Neural progenitor cell (in vitro differentiated cells): ENCODE results near the gene COL15A1. TPM values are rescaled to one million over a fixed set of nuclear protein-coding genes. Genes with fewer than 3 reads are reported as not detected.

Source experiments
- DNase-seq: peaks from one replicate; pipeline ENCODE4 v3.0.0-alpha.2; 2016; ENCODE audit warnings: low spot score
- H2AFZ ChIP-seq: fragments of 200-600 bp; sonication (generic); replicated peaks from 2 replicates; pipeline ENCODE4 v1.6.1; 2016; ENCODE audit warnings: antibody characterized with exemption
- H3F3A ChIP-seq: fragments of 200-600 bp; sonication (generic); 2 replicates; pipeline ENCODE4 v1.6.1; 2016; ENCODE audit warnings: antibody characterized with exemption, low read depth
- H3K27ac ChIP-seq: fragments of 200-600 bp; sonication (generic); 2 replicates; pipeline ENCODE4 v1.5.1; 2016; ENCODE audit warnings: mild to moderate bottlenecking
- H3K27me3 ChIP-seq: fragments of 200-600 bp; sonication (generic); 2 replicates; pipeline ENCODE4 v1.6.1; 2016; ENCODE audit warnings: mild to moderate bottlenecking, moderate library complexity
- H3K36me3 ChIP-seq: fragments of 200-600 bp; sonication (generic); 2 replicates; pipeline ENCODE4 v1.5.1; 2016
- H3K4me1 ChIP-seq: fragments of 200-600 bp; sonication (generic); 2 replicates; pipeline ENCODE4 v1.6.1; 2016; ENCODE audit warnings: mixed run types
- H3K4me2 ChIP-seq: fragments of 200-600 bp; sonication (generic); 2 replicates; pipeline ENCODE4 v1.6.1; 2016
- H3K4me3 ChIP-seq: fragments of 200-600 bp; sonication (generic); 2 replicates; pipeline ENCODE4 v1.5.1; 2016
- H3K79me2 ChIP-seq: fragments of 200-600 bp; sonication (generic); 2 replicates; pipeline ENCODE4 v1.6.1; 2016; ENCODE audit warnings: low read depth
- H3K9ac ChIP-seq: fragments of 200-600 bp; sonication (generic); 2 replicates; pipeline ENCODE4 v1.6.1; 2016
- H3K9me3 ChIP-seq: fragments of 200-600 bp; sonication (generic); 2 replicates; pipeline ENCODE4 v1.5.1; 2016; ENCODE audit warnings: low read depth
- H4K20me1 ChIP-seq: fragments of 200-600 bp; sonication (generic); 2 replicates; pipeline ENCODE4 v1.6.1; 2016; ENCODE audit warnings: low read depth
- H3K27ac Mint-ChIP-seq: 3 replicates; pipeline ENCODE4 v1.8.0; 2021; ENCODE audit warnings: mixed read lengths
- H3K27me3 Mint-ChIP-seq: 2 replicates; pipeline ENCODE4 v1.8.0; 2022; ENCODE audit warnings: low read depth, mild to moderate bottlenecking, inconsistent platforms, moderate library complexity, mixed read lengths; ENCODE audit not compliant: insufficient read depth
- H3K36me3 Mint-ChIP-seq: 3 replicates; pipeline ENCODE4 v1.8.0; 2021; ENCODE audit warnings: mixed read lengths
- H3K4me1 Mint-ChIP-seq: 3 replicates; pipeline ENCODE4 v1.8.0; 2021; ENCODE audit warnings: mixed read lengths
- H3K4me3 Mint-ChIP-seq: 3 replicates; pipeline ENCODE4 v1.8.0; 2021; ENCODE audit warnings: mild to moderate bottlenecking, moderate library complexity, mixed read lengths
- H3K9me3 Mint-ChIP-seq: 3 replicates; pipeline ENCODE4 v1.8.0; 2020; ENCODE audit warnings: mixed read lengths
- EZH2 ChIP-seq: fragments of 200-600 bp; sonication (generic); IDR thresholded peaks from 2 replicates; pipeline ENCODE4 v1.6.1; 2017; ENCODE audit warnings: antibody characterized with exemption, mild to moderate bottlenecking, moderate library complexity
- EZH2phosphoT487 ChIP-seq: fragments of 200-600 bp; sonication (generic); IDR thresholded peaks from 2 replicates; pipeline ENCODE4 v1.6.1; 2017; ENCODE audit warnings: antibody characterized with exemption
- total RNA-seq: library from RNA; depleted of rRNA; stranded (reverse); fragments of >200 nt; gene quantifications from 2 replicates; pipeline ENCODE4 v1.2.3, GENCODE V29; 2015; ENCODE audit warnings: low replicate concordance
- TF ChIP-seq, protein P1 (sequence below): fragments of 200-600 bp; sonication (generic); IDR thresholded peaks from 2 replicates; pipeline ENCODE4 v1.5.1; 2017; ENCODE audit warnings: antibody characterized with exemption, mild to moderate bottlenecking

The COL15A1 gene
- total RNA-seq, 1 donor from 2014 or later = 3.2 TPM

DNA sequence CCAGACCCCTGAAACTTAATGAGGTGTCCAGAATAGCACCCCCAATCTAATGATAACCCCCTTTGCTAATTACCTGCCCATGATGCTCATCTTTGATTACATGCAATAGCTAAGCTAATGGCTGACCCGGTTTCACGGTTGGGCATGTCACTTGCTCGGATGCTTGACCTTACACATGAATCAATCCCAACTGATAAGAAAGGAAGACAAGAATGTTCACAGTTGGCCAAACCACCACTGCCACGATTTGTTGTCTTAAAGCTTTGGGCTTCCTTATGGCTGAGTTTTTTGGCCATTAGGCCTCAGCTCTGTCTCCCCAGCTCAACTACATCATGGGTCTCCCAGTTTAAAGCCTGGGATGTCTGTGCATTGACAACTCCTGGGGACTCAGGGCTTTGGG lies 108.1 kb downstream of the COL15A1 start:
- H3K79me2 ChIP-seq = no peaks in the 10 kb centered on the region
- H3K27ac Mint-ChIP-seq = peak overlapping the region; percentile 9
- H3K4me1 Mint-ChIP-seq = peaks cover 22% of the 10 kb centered on the region
- H3K9ac ChIP-seq = no peak overlapping the region
- H3K4me3 ChIP-seq = no peak overlapping the region
- H3F3A ChIP-seq = no peaks in the 10 kb centered on the region
- TF ChIP-seq EZH2 (no peak), EZH2phosphoT487 (no peak)
- TF ChIP-seq, protein P1, sequence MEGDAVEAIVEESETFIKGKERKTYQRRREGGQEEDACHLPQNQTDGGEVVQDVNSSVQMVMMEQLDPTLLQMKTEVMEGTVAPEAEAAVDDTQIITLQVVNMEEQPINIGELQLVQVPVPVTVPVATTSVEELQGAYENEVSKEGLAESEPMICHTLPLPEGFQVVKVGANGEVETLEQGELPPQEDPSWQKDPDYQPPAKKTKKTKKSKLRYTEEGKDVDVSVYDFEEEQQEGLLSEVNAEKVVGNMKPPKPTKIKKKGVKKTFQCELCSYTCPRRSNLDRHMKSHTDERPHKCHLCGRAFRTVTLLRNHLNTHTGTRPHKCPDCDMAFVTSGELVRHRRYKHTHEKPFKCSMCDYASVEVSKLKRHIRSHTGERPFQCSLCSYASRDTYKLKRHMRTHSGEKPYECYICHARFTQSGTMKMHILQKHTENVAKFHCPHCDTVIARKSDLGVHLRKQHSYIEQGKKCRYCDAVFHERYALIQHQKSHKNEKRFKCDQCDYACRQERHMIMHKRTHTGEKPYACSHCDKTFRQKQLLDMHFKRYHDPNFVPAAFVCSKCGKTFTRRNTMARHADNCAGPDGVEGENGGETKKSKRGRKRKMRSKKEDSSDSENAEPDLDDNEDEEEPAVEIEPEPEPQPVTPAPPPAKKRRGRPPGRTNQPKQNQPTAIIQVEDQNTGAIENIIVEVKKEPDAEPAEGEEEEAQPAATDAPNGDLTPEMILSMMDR = no peak
- H3K4me2 ChIP-seq = no peak overlapping the region
- H3K27ac ChIP-seq = no peak overlapping the region
- H3K27me3 Mint-ChIP-seq = peaks cover 3% of the 10 kb centered on the region
- DNase-seq = no peak
- H3K9me3 Mint-ChIP-seq = peaks cover 3% of the 10 kb centered on the region
- no peaks in the 10 kb centered on the region for H4K20me1 ChIP-seq
- peaks cover 5% of the 10 kb centered on the region for H3K36me3 Mint-ChIP-seq
- H3K4me1 ChIP-seq = no peaks in the 10 kb centered on the region
- no peak overlapping the region for H2AFZ ChIP-seq
- no peaks in the 10 kb centered on the region for H3K27me3 ChIP-seq
- H3K9me3 ChIP-seq = no peaks in the 10 kb centered on the region
- H3K36me3 ChIP-seq = no peaks in the 10 kb centered on the region
- no peak overlapping the region for H3K4me3 Mint-ChIP-seq

- H3K27me3 Mint-ChIP-seq = peaks cover 3% of the 10 kb centered on the region
- Histone ChIP-seq H3K4me1 (no peaks in the 10 kb centered on the region), H3K4me2 (no peak overlapping the region), H3K27ac (no peak overlapping the region), H3K79me2 (no peaks in the 10 kb centered on the region), H3F3A (no peaks in the 10 kb centered on the region), H3K27me3 (no peaks in the 10 kb centered on the region), H4K20me1 (no peaks in the 10 kb centered on the region), H3K4me3 (no peak overlapping the region), H3K9ac (no peak overlapping the region), H3K9me3 (no peaks in the 10 kb centered on the region), H3K36me3 (no peaks in the 10 kb centered on the region), H2AFZ (no peak overlapping the region)
- TF ChIP-seq, protein P1 = no peak
- no peak for TF ChIP-seq EZH2phosphoT487
- no peak for TF ChIP-seq EZH2
- H3K36me3 Mint-ChIP-seq = peaks cover 6% of the 10 kb centered on the region
- H3K9me3 Mint-ChIP-seq = peaks cover 3% of the 10 kb centered on the region
- H3K4me1 Mint-ChIP-seq = peaks cover 22% of the 10 kb centered on the region
- H3K27ac Mint-ChIP-seq = no peak overlapping the region
- no peak overlapping the region for H3K4me3 Mint-ChIP-seq
- DNase-seq = no peak
These were observed 109.4 kb downstream of the COL15A1 start for GRCh38 chr9:99052815-99053715.

GRCh38 chr9:99054581-99054980 lies 110.9 kb downstream of the COL15A1 start:
- H3K4me2 ChIP-seq = no peak overlapping the region
- no peaks in the 10 kb centered on the region for H3K9me3 ChIP-seq
- TF ChIP-seq EZH2phosphoT487 (no peak), EZH2 (no peak)
- TF ChIP-seq, protein P1 = no peak
- H3K4me3 Mint-ChIP-seq = no peak overlapping the region
- H3K27me3 Mint-ChIP-seq = peaks cover 3% of the 10 kb centered on the region
- H3K4me3 ChIP-seq = no peak overlapping the region
- peaks cover 16% of the 10 kb centered on the region for H3K4me1 Mint-ChIP-seq
- no peaks in the 10 kb centered on the region for H4K20me1 ChIP-seq
- H3K4me1 ChIP-seq = no peaks in the 10 kb centered on the region
- H3K79me2 ChIP-seq = no peaks in the 10 kb centered on the region
- H3K9me3 Mint-ChIP-seq = peaks cover 3% of the 10 kb centered on the region
- H3F3A ChIP-seq = no peaks in the 10 kb centered on the region
- DNase-seq = no peak
- peaks cover 6% of the 10 kb centered on the region for H3K36me3 Mint-ChIP-seq
- H3K27me3 ChIP-seq = no peaks in the 10 kb centered on the region
- no peak overlapping the region for H3K27ac ChIP-seq
- no peak overlapping the region for H3K27ac Mint-ChIP-seq
- H3K36me3 ChIP-seq = no peaks in the 10 kb centered on the region
- H3K9ac ChIP-seq = no peak overlapping the region
- H2AFZ ChIP-seq = no peak overlapping the region
